Measurements from ENCODE around the gene UBE4B.
A peak's percentile ranks its signal among the peaks of the same experiment; 100 is the strongest.
"Not testable (repeated sequence)": the region's sequence is repeated elsewhere in the genome, so short reads cannot be mapped to it uniquely, and the experiment has no call there.

The UBE4B gene

GRCh38 chr1:10045480-10046355, 13.0 kb downstream of the UBE4B start:
- DNase-seq: no peak

DNA sequence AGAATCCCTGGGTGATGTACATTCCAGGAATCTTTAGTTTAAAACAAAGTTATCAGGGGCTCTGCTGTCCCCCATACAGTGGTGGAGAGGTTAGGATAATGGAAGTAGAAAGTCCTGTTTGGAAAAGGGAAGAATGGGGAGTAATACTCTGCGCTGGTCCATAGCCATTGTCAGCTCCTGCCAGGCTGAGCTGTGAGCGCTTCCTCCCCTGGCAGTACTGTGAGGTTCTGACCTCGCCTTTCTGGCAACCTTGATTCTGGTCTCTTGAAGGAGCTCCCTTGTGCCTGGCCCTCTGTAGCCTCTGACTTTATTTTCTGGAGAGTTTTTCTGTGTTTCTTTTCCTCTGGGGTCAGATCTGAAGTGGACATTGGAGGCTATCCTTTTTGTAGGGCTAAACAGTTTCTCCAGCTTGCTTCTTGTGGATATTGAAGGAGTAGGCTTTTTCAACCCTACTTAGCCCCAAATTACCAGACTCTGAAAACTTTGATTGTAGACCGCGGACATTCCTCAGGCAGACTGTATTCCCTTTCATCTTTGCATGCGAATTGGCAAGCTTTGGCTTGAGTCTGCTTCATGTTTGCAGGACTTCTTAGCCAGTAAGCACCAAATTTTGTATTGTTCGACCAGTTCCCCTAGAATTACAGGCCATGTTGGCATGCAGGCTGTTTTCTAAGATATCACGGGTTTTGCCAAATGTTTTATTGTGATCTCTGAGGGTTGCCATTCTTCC, 13.8 kb downstream of the UBE4B start:
- DNase-seq: no peak

DNA sequence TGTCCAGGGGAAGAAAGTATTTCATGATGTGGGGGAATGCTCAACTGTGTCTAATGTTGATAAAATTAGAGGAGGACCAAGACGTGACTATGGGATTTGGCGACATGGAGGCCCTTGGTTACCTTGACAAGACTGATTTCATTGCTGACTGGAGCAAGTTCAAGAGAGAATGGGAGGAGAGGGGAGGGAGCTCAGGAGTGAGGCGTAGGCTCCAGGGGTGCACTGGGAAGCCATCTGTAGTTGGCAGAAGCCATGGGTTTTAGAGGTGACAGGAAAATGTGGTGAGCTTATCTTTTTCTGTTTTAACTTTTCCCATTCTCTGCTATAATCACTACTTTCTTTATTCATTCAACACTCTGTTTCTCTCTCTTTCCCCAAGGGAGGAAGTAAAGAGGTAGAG, 15.8 kb downstream of the UBE4B start:
- no peak for DNase-seq

- DNase-seq: no peak
Measured at GRCh38 chr1:10050611-10051010, 17.9 kb downstream of the UBE4B start.

GRCh38 chr1:10051656-10052055, 18.9 kb downstream of the UBE4B start:
- no peak for DNase-seq

DNA sequence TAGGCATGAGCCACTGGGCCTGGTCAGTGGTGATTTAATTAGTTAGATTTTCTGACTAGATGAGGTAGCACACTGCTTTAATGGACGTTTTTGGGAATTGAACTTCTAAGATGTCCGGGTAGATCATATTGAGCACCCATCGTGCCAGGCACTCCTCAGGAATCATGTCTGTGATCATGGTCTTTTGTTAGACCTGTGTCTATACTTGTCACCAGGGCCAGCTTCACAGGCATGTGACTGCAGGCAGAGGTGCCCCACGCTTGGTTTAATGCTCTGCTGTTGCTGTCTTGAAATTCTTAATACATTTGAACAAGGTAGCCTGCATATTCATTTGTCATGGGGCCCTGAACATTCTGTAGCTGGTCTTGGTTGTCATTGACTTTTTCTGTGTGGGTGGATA, 19.6 kb downstream of the UBE4B start:
- no peak for DNase-seq

GRCh38 chr1:10054465-10054864, 21.7 kb downstream of the UBE4B start:
- DNase-seq: no peak

GRCh38 chr1:10056599-10056987, 23.8 kb downstream of the UBE4B start:
- peak; percentile 74 for DNase-seq

DNA sequence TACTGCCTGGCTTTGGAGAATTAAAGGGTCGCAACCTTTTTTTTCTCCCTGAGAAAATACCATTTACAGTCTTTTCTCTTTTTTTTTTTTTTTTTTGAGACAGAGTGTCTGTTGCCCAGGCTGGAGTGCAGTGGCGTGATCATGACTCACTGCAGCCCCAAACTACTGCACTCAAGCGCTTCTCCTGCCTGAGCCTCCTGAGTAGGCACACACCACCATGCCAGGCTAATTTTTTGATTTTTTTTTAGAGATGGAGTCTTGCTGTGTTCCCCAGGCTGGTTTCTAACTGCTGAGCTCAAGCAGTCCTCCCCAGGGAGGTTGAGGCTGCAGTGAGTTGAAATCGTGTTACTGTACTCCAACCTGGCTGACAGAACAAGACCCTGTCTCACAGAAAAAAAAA, 24.6 kb downstream of the UBE4B start:
- no peak for DNase-seq

DNA sequence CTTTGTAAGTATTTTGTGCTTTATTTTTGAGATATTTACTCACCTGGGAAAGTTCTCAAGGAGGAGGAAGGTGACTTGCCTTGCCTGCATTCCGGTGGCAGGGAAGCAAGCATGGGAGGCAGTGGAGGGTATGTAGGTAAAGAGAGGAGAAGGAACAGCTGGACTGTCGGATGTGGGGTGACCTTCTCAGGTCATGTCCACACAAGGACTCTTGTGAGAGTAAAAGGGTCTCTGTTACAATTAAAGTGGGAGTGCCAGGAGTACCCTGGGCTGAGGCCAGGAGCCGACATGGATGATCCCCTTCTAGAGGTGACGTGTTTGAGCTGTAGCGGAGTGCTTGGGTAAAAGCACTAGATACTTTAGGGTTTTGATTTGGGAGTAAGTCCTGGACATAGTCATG, 25.0 kb downstream of the UBE4B start:
- DNase-seq: no peak

GRCh38 chr1:10059342-10059718, 26.6 kb downstream of the UBE4B start:
- no peak for DNase-seq

DNA sequence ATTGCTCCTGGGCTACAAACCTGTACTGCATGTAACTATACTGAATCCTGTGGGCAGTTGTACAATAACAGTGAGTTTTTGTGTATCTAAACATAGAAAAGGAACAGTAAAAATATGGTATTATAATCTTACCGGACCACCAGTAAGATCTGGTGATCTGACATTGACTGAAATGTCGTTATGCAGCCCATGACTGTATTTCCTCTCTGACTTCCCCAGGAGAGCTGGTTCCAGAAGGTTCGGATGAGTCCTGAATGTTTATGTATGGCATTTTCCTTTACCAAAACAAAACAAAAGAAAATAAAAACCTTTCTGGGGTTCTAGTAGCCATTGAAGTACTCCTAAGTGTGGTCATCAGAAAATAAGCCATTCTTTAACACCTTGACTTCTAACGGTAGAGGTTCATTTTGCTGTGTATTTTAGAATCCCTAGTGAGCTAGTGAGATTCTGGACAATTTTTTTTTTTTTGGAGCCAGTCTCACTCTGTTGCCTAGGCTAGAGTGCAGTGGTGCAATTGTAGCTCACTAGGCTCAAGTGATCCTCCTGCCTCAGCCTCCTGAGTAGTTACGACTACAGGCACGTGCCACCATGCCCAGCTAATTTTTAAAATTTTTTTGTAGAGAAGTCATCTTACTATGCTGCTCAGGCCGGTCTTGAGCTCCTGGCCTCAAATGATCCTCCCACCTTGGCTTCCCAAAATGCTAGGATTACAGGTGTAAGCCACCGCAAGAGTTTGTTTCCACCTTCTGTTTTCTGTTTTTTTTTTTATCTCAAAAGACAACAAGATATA, 27.7 kb downstream of the UBE4B start:
- no peak for DNase-seq

DNA sequence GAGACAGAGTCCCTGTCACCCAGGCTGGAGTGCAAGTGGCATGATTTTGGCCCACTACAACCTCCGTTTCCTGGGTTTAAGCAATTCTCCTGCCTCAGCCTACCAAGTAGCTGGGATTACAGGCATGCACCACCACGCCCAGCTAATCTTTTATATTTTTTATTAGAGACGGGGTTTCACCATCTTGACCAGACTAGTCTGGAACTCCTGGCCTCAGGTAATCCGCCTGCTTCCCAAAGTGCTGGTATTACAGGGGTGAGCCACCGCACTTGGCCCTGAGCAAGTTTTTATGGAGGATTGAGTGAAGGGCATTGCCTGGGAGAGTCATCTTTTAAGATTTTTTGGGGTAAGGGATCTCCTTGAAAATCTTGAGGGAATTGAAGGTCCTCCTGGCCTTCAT, 28.5 kb downstream of the UBE4B start:
- DNase-seq: no peak

DNA sequence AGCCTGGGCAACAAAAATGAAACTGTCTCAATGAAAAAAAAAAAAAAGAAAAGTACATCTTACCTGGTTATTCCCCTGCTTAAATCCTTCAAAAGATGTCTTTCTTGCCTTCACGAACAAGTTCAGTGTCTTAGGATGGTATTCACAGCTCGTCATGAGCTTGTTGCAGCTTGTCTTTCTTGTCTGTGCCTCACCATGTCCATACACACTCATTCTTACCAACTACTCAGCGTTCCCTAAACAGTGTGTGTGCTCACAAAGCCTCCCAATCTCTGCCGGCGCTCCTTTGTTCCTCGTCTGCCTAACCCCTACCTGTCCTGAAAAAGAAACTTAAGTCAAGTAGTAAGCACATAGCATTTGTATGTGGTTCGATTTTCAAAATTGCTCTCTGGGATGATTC, 31.1 kb downstream of the UBE4B start:
- DNase-seq: no peak

DNA sequence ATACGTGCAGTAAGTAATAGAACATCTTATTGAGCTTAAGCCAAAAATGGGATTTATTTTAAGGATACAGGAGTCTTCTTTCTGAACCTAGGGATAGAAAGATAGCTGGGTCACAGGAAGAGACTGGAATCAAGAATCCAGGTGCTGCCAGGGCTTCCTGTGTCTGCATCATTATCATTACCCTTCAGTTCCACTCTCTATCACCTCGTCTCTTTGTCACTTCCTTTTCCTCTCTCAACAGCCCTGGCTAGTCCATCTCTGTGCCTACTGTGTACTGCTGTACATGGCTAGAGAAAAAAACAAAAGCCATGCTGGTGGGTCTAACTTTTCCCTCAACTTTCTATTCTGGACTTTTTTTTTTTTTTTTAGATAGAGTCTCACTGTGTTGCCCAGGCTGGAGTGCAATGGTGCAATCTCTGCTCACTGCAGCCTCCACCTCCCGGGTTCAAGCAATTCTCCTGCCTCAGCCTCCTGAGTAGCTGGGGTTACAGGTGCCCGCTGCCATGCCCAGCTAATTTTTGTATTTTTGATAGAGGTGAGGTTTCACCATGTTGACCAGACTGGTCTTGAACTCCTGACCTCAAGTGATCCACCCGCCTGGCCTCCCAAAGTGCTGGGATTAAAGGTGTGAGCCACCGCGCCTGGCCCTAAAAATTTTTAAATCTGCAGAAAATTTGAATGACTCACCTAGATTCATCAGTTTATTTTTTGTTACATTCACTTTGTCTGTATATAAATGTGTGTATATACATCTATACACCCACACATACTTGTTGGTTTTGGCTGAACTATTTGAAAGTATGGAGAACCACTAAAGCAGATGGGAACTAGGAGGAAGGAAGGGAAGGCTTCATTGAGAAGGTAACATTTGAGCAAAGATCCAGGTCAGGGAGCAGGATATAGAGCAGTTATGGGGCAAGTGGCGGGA, 31.9 kb downstream of the UBE4B start:
- DNase-seq: no peak

DNA sequence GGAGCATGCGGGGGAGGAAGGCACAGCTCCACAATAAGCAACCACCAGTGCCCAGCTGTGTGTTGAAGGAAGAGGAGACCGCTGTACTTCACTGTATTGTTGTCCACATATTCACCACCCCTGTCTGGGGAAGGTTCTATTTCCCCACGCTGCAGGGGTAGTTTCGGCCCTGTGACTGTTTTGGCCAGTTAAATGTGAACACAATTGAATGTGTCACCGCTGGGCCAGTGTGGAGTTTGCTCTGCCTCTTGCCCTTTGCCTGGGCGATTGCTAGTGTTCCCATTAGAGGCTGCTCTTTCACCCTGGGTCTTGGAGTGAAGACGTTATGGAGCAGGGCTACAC, 32.6 kb downstream of the UBE4B start:
- no peak for DNase-seq

GRCh38 chr1:10065760-10066159, 33.0 kb downstream of the UBE4B start:
- no peak for DNase-seq

DNA sequence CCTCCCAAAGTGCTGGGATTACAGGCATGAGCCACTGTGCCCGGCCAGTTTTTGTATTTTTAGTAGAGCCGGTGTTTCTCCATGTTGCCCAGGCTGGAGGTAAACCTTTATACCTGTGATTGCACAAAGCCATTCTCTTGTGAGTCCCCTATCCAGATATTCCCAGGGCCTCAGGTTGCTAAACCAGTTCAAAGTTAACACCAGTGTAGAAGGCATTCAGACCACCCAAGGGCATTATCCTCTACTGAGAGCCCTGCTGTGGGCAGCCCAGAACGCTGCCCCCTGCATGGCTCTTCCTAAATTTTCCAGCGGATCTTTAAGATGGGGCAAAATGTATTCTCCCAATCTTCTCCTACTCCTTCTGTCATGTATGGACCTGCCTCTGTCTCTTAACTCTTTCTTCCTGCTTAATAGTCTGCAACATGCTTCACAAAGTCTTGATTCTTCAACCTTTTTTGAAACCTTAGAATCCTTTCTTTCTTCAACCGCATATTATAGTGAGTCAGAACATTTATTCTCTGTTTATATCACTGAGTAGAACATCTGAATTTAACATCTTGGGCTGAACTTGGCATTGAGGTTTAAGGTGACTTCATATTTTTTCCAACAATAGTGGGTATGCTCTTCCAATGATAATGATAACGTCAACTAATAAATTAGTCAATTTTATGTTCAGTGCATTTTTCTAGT, 36.0 kb downstream of the UBE4B start:
- no peak for DNase-seq

GRCh38 chr1:10070206-10070605, 37.4 kb downstream of the UBE4B start:
- DNase-seq: no peak

GRCh38 chr1:10071640-10072039, 38.9 kb downstream of the UBE4B start:
- no peak for DNase-seq

- DNase-seq: not testable (repeated sequence)
Measured at GRCh38 chr1:10073371-10073770, 40.6 kb downstream of the UBE4B start.
